NCI-H1105 (cell line): ENCODE data around the gene ABCD4.
A peak's percentile ranks its signal among the peaks of the same experiment; 100 is the strongest.

Experiments used
- DNase-seq: peaks from one replicate; lab custom pipeline; 2025; lab: John Stamatoyannopoulos, UW

ABCD4 gene

GRCh38 chr14:74259513-74259912, 43.2 kb downstream of the ABCD4 start:
- DNase-seq: no peak

GRCh38 chr14:74258764-74259035, 44.0 kb downstream of the ABCD4 start:
- no peak for DNase-seq

GRCh38 chr14:74257941-74258763, 44.6 kb downstream of the ABCD4 start:
- DNase-seq: no peak

- DNase-seq: peak; percentile 58
Measured at GRCh38 chr14:74257078-74257940, 45.4 kb downstream of the ABCD4 start.

GRCh38 chr14:74255281-74255680, 47.5 kb downstream of the ABCD4 start:
- DNase-seq: no peak

- no peak for DNase-seq
Measured at GRCh38 chr14:74249433-74250375, 53.0 kb downstream of the ABCD4 start.

GRCh38 chr14:74248017-74248416, 54.7 kb downstream of the ABCD4 start:
- DNase-seq: no peak

GRCh38 chr14:74246542-74246941, 56.2 kb downstream of the ABCD4 start:
- DNase-seq: no peak

- DNase-seq: no peak
Measured at GRCh38 chr14:74245292-74245691, 57.4 kb downstream of the ABCD4 start.

- no peak for DNase-seq
Measured at GRCh38 chr14:74244115-74244514, 58.6 kb downstream of the ABCD4 start.

GRCh38 chr14:74243051-74243450, 59.7 kb downstream of the ABCD4 start:
- DNase-seq: no peak

- DNase-seq: no peak
Measured at GRCh38 chr14:74242780-74243042, 60.0 kb downstream of the ABCD4 start.

- DNase-seq: no peak
Measured at GRCh38 chr14:74242021-74242779, 60.5 kb downstream of the ABCD4 start.

- no peak for DNase-seq
Measured at GRCh38 chr14:74241652-74242017, 61.1 kb downstream of the ABCD4 start.

- no peak for DNase-seq
Measured at GRCh38 chr14:74240794-74241651, 61.7 kb downstream of the ABCD4 start.

GRCh38 chr14:74239848-74240793, 62.6 kb downstream of the ABCD4 start:
- DNase-seq: no peak

GRCh38 chr14:74238974-74239847, 63.5 kb downstream of the ABCD4 start, which contains the start of gene VSX2:
TSS of gene VSX2 (plus strand) at chr14:74239449. CDS start at chr14:74239562, 113 bp downstream.
- DNase-seq: no peak

GRCh38 chr14:74237441-74237840, 65.3 kb downstream of the ABCD4 start:
- DNase-seq: no peak
